Immature natural killer cell (primary cell): ENCODE measurements around the gene SNX9. TPM values are rescaled to one million over a fixed set of nuclear protein-coding genes. Genes with fewer than 3 reads are reported as not detected.
"Not testable (repeated sequence)": the region's sequence is repeated elsewhere in the genome, so short reads cannot be mapped to it uniquely, and the experiment has no call there.

ENCODE experiments used
- DNase-seq, 3 donors: peaks; one replicate each; pipeline ENCODE4 v3.0.0; 2022; ENCODE audit warnings: mixed read lengths in 1 of 3
- H3K27ac Mint-ChIP-seq, 6 donors: one replicate each; pipeline ENCODE4 v1.8.0; 2020; ENCODE audit warnings: mixed read lengths in 6 of 6, mild to moderate bottlenecking in 5 of 6, inconsistent platforms in 4 of 6, moderate library complexity in 3 of 6
- H3K27me3 Mint-ChIP-seq, 3 donors: one replicate each; pipeline ENCODE4 v1.8.0; 2020 to 2021; ENCODE audit warnings: low read depth in 3 of 3, mild to moderate bottlenecking in 3 of 3, mixed read lengths in 3 of 3, moderate library complexity in 3 of 3, inconsistent platforms in 1 of 3
- H3K36me3 Mint-ChIP-seq, 3 donors: one replicate each; pipeline ENCODE4 v1.8.0; 2020; ENCODE audit warnings: mixed read lengths in 3 of 3, inconsistent platforms in 2 of 3, mild to moderate bottlenecking in 2 of 3
- H3K4me1 Mint-ChIP-seq, 2 donors: one replicate each; pipeline ENCODE4 v1.8.0; 2020; ENCODE audit warnings: inconsistent platforms in 2 of 2, mild to moderate bottlenecking in 2 of 2, mixed read lengths in 2 of 2, moderate library complexity in 1 of 2
- H3K4me3 Mint-ChIP-seq, 5 donors: one replicate each; pipeline ENCODE4 v1.8.0; 2020; ENCODE audit warnings: mild to moderate bottlenecking in 5 of 5, mixed read lengths in 5 of 5, inconsistent platforms in 3 of 5, moderate library complexity in 3 of 5
- H3K9me3 Mint-ChIP-seq, 6 donors: one replicate each; pipeline ENCODE4 v1.8.0; 2020; ENCODE audit warnings: mild to moderate bottlenecking in 6 of 6, mixed read lengths in 6 of 6, inconsistent platforms in 4 of 6, moderate library complexity in 3 of 6
- polyA plus RNA-seq, 3 donors: library from polyadenylated mRNA; unstranded; fragments of 300-500 nt; fragmentation: Illumina TruSeq; gene quantifications; one replicate each; pipeline ENCODE4 v1.2.3, GENCODE V29; 2021

Gene SNX9
- polyA plus RNA-seq, 3 donors from 2014 or later, result 3.4 to 6.7 (median 5.5) TPM

GRCh38 chr6:157900262-157900661, 77.2 kb downstream of the SNX9 start:
- not testable (repeated sequence) for H3K27ac Mint-ChIP-seq, H3K4me1 Mint-ChIP-seq, H3K4me3 Mint-ChIP-seq, H3K9me3 Mint-ChIP-seq, DNase-seq, H3K27me3 Mint-ChIP-seq
- H3K36me3 Mint-ChIP-seq, result peaks cover 0 to 25% (median 12%) of the 10 kb centered on the region in 3 donors

- not testable (repeated sequence) for H3K9me3 Mint-ChIP-seq, H3K27me3 Mint-ChIP-seq, DNase-seq, H3K4me1 Mint-ChIP-seq, H3K27ac Mint-ChIP-seq, H3K4me3 Mint-ChIP-seq
- H3K36me3 Mint-ChIP-seq, result peaks cover 0 to 25% (median 12%) of the 10 kb centered on the region in 3 donors
Observed at GRCh38 chr6:157900751-157901150, 77.7 kb downstream of the SNX9 start.

DNA sequence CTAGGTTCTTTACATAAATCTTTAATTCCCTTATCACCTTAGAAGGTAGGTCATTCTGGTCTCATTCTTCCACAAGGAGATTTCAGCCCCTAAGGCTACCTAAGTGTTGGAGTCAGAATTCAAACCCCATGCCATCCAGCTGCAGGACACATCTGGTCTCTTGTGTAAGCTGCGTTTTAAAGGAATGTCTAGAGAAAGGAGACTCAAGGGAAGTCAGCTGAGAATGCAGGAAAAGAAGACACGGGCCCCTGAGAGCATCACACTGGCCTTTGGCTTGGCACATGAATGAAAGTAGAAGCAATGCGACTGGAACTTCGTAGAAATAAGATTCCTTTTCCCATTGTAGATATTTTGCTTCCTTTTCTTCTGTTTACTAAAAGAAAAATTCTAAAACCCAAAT, 82.0 kb downstream of the SNX9 start:
- Mint-ChIP-seq H3K27me3 (peaks cover 0 to 2% (median 0%) of the 10 kb centered on the region in 3 donors), H3K36me3 (peaks cover 3 to 33% (median 18%) of the 10 kb centered on the region in 3 donors), H3K4me3 (no peak overlapping the region), H3K4me1 (peaks cover 14 to 23% of the 10 kb centered on the region in 2 donors), H3K27ac (no peak overlapping the region), H3K9me3 (no peaks in the 10 kb centered on the region)
- no peak for DNase-seq

GRCh38 chr6:157905590-157906342, 82.7 kb downstream of the SNX9 start:
- no peak overlapping the region for H3K27ac Mint-ChIP-seq
- H3K4me3 Mint-ChIP-seq, result no peak overlapping the region
- no peak for DNase-seq
- peaks cover 14 to 23% of the 10 kb centered on the region in 2 donors for H3K4me1 Mint-ChIP-seq
- H3K36me3 Mint-ChIP-seq, result peaks cover 9 to 38% (median 22%) of the 10 kb centered on the region in 3 donors
- H3K9me3 Mint-ChIP-seq, result no peaks in the 10 kb centered on the region
- peaks cover 0 to 2% (median 0%) of the 10 kb centered on the region in 3 donors for H3K27me3 Mint-ChIP-seq

GRCh38 chr6:157906537-157907061, 83.6 kb downstream of the SNX9 start:
- Mint-ChIP-seq H3K9me3 (no peaks in the 10 kb centered on the region), H3K27ac (no peak overlapping the region), H3K27me3 (peaks cover 0 to 2% (median 0%) of the 10 kb centered on the region in 3 donors), H3K4me3 (no peak overlapping the region), H3K36me3 (peaks cover 10 to 43% (median 26%) of the 10 kb centered on the region in 3 donors), H3K4me1 (peaks cover 14 to 23% of the 10 kb centered on the region in 2 donors)
- DNase-seq, result no peak

DNA sequence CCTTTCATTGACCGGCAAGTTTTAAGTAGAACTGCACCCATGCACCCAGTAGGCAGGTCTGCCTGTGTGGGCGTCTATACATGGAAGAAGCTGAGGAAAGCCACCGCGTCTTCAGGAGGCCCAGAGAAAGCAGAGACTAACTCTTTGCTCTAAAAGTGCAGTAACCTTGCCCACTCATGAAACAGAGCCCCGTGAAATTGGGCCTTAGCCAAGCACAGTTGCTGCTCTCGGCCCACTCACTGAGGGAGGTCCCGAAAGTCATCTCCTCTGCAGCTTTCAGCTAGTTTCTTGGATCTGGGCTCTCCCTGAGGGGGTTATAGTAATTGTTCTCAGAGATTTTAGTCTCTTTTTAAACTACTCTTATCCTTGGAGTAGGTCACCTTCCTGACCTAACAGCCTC, 84.6 kb downstream of the SNX9 start:
- Mint-ChIP-seq H3K36me3 (peaks cover 15 to 43% (median 33%) of the 10 kb centered on the region in 3 donors), H3K27me3 (peaks cover 0 to 2% (median 0%) of the 10 kb centered on the region in 3 donors), H3K9me3 (no peaks in the 10 kb centered on the region), H3K27ac (no peak overlapping the region), H3K4me1 (peaks cover 14 to 23% of the 10 kb centered on the region in 2 donors), H3K4me3 (no peak overlapping the region)
- no peak for DNase-seq

- DNase-seq, result peak; percentile 24 to 47 (median 45)
- Mint-ChIP-seq H3K27me3 (peaks cover 0 to 2% (median 2%) of the 10 kb centered on the region in 3 donors), H3K9me3 (no peaks in the 10 kb centered on the region), H3K36me3 (peaks cover 15 to 36% (median 36%) of the 10 kb centered on the region in 3 donors), H3K27ac (peak overlapping the region in 3 of 6 donors; percentile 28 to 81 (median 44)), H3K4me3 (peak overlapping the region in 4 of 5 donors; percentile 7 to 42 (median 25)), H3K4me1 (peaks cover 14 to 23% of the 10 kb centered on the region in 2 donors)
Observed at GRCh38 chr6:157908369-157909281, 85.6 kb downstream of the SNX9 start.

- DNase-seq, result no peak
- peaks cover 14 to 23% of the 10 kb centered on the region in 2 donors for H3K4me1 Mint-ChIP-seq
- peak overlapping the region in 2 of 5 donors; percentile 12 to 38 for H3K4me3 Mint-ChIP-seq
- H3K27ac Mint-ChIP-seq, result no peak overlapping the region
- peaks cover 15 to 36% (median 36%) of the 10 kb centered on the region in 3 donors for H3K36me3 Mint-ChIP-seq
- H3K9me3 Mint-ChIP-seq, result no peaks in the 10 kb centered on the region
- H3K27me3 Mint-ChIP-seq, result peaks cover 0 to 2% (median 2%) of the 10 kb centered on the region in 3 donors
Observed at GRCh38 chr6:157909282-157909664, 86.2 kb downstream of the SNX9 start.

GRCh38 chr6:157911278-157911677, 88.2 kb downstream of the SNX9 start:
- Mint-ChIP-seq H3K36me3 (peaks cover 15 to 34% (median 30%) of the 10 kb centered on the region in 3 donors), H3K4me3 (no peak overlapping the region), H3K27ac (peak overlapping the region in 1 of 6 donors; percentile 26), H3K9me3 (no peaks in the 10 kb centered on the region), H3K27me3 (peaks cover 0 to 2% (median 2%) of the 10 kb centered on the region in 3 donors), H3K4me1 (peaks cover 14 to 23% of the 10 kb centered on the region in 2 donors)
- no peak for DNase-seq

- Mint-ChIP-seq H3K4me3 (no peak overlapping the region), H3K27ac (no peak overlapping the region), H3K9me3 (no peaks in the 10 kb centered on the region)
Observed at GRCh38 chr6:157911786-157912185, 88.7 kb downstream of the SNX9 start.

DNA sequence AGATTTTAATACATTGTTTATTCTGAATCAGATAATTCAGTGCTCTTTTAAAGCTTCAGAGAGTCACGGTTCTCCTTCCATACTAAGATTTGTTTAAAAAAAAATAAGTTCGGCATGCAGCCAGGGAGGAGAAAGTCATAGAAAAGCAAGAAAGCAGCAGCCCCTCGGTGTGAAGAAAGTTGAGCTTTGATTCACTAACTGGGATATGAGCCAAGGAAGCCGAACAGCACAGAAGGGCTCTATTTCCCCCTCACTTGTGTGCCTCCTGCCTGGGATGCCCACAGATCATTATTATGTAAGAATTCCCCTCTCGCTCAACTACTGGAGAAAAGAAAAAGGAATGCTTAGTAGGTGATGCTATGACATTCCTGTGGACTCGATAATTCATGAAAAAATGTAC, 89.3 kb downstream of the SNX9 start:
- no peak overlapping the region for H3K27ac Mint-ChIP-seq
- peaks cover 14 to 23% of the 10 kb centered on the region in 2 donors for H3K4me1 Mint-ChIP-seq

More at GRCh38 chr6:157911786-157912185, 88.7 kb downstream of the SNX9 start:
- no peak for DNase-seq
- Mint-ChIP-seq H3K36me3 (peaks cover 15 to 29% (median 25%) of the 10 kb centered on the region in 3 donors), H3K27me3 (peaks cover 0 to 2% (median 0%) of the 10 kb centered on the region in 3 donors), H3K4me1 (peaks cover 14 to 23% of the 10 kb centered on the region in 2 donors)

DNA sequence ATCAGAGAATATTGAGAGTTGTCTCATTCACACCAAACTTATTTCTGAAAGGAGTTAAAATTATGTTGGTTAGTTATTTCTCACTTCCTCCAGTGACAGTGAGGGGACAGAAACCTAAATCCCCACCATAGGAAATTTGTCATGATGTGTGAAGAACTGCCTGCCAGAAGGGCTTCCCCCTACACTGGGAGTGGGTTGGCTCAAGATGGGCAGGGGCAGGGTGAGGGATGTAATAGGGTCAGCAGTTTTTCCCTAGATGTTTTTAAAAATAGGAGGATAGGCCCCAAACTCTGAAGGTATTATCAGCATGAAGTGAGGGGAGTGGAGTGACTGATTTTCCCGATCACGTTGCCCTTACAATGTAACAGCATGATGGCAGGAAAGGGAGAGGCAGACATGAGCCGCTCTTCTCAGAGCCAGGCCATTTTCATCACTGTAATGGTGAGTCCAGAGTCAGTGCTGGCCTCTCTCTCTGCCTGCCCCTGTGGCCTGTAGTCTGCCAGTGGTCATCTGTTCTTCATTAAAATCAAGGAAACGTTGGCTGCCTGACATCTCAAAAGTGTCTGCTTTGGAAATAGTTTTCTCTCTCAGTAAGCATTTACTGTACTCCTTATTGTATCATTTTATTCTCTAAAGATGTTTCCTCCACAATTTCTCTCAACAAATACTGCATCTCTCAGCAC, 98.8 kb downstream of the SNX9 start:
- no peaks in the 10 kb centered on the region for H3K4me1 Mint-ChIP-seq
- no peak overlapping the region for H3K27ac Mint-ChIP-seq
- no peak for DNase-seq
- H3K36me3 Mint-ChIP-seq, result peaks cover 25 to 45% (median 37%) of the 10 kb centered on the region in 3 donors
- H3K27me3 Mint-ChIP-seq, result no peaks in the 10 kb centered on the region
- H3K4me3 Mint-ChIP-seq, result no peak overlapping the region
- peaks cover 0 to 3% (median 0%) of the 10 kb centered on the region in 6 donors for H3K9me3 Mint-ChIP-seq

More for the DNA sequence above, 89.3 kb downstream of the SNX9 start:
- H3K9me3 Mint-ChIP-seq, result no peaks in the 10 kb centered on the region
- peaks cover 15 to 29% (median 24%) of the 10 kb centered on the region in 3 donors for H3K36me3 Mint-ChIP-seq
- DNase-seq, result no peak
- H3K27me3 Mint-ChIP-seq, result peaks cover 0 to 2% (median 0%) of the 10 kb centered on the region in 3 donors
- no peak overlapping the region for H3K4me3 Mint-ChIP-seq

GRCh38 chr6:157925771-157926170, 102.7 kb downstream of the SNX9 start:
- H3K36me3 Mint-ChIP-seq, result peaks cover 9 to 43% (median 22%) of the 10 kb centered on the region in 3 donors
- H3K9me3 Mint-ChIP-seq, result no peaks in the 10 kb centered on the region
- peaks cover 0 to 1% (median 0%) of the 10 kb centered on the region in 3 donors for H3K27me3 Mint-ChIP-seq
- no peak overlapping the region for H3K4me3 Mint-ChIP-seq
- H3K4me1 Mint-ChIP-seq, result no peaks in the 10 kb centered on the region
- DNase-seq, result no peak
- H3K27ac Mint-ChIP-seq, result no peak overlapping the region
